Esophagus squamous epithelium (tissue), 5 donors: ENCODE data around the gene LRG1. TPM values are rescaled to one million over a fixed set of nuclear protein-coding genes. Genes with fewer than 3 reads are reported as not detected.

Experiments used
- DNase-seq: peaks from one replicate; lab custom pipeline; 2025; lab: John Stamatoyannopoulos, UW
- H3K27ac ChIP-seq, 4 donors: fragments of 200-600 bp; sonication (generic); one replicate each; pipeline ENCODE4 v1.5.1; 2016 to 2019; ENCODE audit warnings: mild to moderate bottlenecking in 1 of 4
- H3K27me3 ChIP-seq, 4 donors: fragments of 200-600 bp; sonication (generic); 1 replicate in 3 of 4; 2 replicates in 1 of 4; pipeline versions ENCODE4 v1.5.1 to v1.6.0; 2017 to 2021; ENCODE audit warnings: antibody characterized with exemption in 1 of 4
- H3K36me3 ChIP-seq, 3 donors: fragments of 200-600 bp; sonication (generic); one replicate each; pipeline ENCODE4 v1.5.1; 2016 to 2019
- H3K4me1 ChIP-seq, 3 donors: fragments of 200-600 bp; sonication (generic); one replicate each; pipeline ENCODE4 v1.5.1; 2017 to 2019
- H3K4me3 ChIP-seq, 4 donors: fragments of 200-600 bp; sonication (generic); 1 replicate in 3 of 4; 2 replicates in 1 of 4; pipeline ENCODE4 v1.5.1; 2016 to 2019; ENCODE audit warnings: mild to moderate bottlenecking in 2 of 4, moderate library complexity in 1 of 4
- H3K9me3 ChIP-seq, 3 donors: fragments of 200-600 bp; sonication (generic); one replicate each; pipeline ENCODE4 v1.5.1; 2016 to 2019
- POLR2A ChIP-seq, 4 donors: fragments of 450-650 bp; IDR thresholded peaks; one replicate each; pipeline ENCODE4 v1.6.1; 2017; ENCODE audit warnings: antibody characterized with exemption in 4 of 4, mild to moderate bottlenecking in 4 of 4, moderate library complexity in 3 of 4
- WGBS, 2 donors: methylation state at CpG; one replicate each; pipeline ENCODE4 v1.1.5; 2018; 5-methylcytosine and 5-hydroxymethylcytosine counted together
- intact Hi-C: fragments of 100-400 bp; cut with DNase I; formaldehyde crosslinking; loops from one replicate; pipeline ENCODE4 v1.15.0; 2022
- total RNA-seq, 4 donors: library from RNA; depleted of rRNA; stranded (reverse); fragments of >200 nt; gene quantifications; one replicate each; pipeline ENCODE4 v1.1.0, GENCODE V29; 2016
- TF ChIP-seq, protein P1 (sequence below), 6 experiments: fragments of 450-650 bp in 4 of 6; fragments of 200-600 bp in 2 of 6; sonication (generic) in 2 of 6; IDR thresholded peaks; one replicate each; pipeline ENCODE4 v1.5.1; 2016 to 2019; ENCODE audit warnings: antibody characterized with exemption in 6 of 6, mild to moderate bottlenecking in 4 of 6, moderate library complexity in 4 of 6
- donor health status: DM: yes; HTN: yes; CAD: no.

Gene LRG1
- total RNA-seq, 4 donors from 2014 or later = 3.8 to 53.0 (median 21.1) TPM

DNA sequence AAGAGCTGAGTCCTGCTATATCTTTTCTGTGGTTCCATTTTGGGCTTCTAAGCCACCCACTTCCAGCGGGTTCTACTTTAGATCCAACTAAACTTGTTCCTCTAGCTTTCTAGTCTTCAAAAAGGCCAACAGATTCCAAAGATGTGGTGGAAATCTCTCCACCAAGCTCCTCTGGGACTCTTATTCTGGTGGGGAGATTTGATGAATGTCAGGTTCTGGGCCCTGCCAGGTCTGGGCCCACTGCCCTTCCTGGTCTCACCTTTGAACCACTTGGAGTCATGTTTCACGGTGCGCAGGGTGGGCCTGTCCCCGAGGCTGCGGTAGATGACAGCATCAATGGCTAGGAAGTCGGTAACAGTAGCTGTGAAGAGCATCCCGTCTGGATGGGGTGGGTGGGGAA, 14.9 kb upstream of the LRG1 start:
- no peak for DNase-seq
- peaks cover 0 to 23% (median 8%) of the 10 kb centered on the region in 3 donors for H3K4me1 ChIP-seq
- 63 to 80% methylated on average over 3 to 7 of the region's 7 CpGs for WGBS, 2 donors
- no peak overlapping the region for H3K27ac ChIP-seq
- H3K9me3 ChIP-seq = no peaks in the 10 kb centered on the region
- no peak overlapping the region for H3K4me3 ChIP-seq
- H3K36me3 ChIP-seq = no peaks in the 10 kb centered on the region
- TF ChIP-seq POLR2A (IDR thresholded peaks at IDR 0.05) = no peak
- TF ChIP-seq, protein P1, sequence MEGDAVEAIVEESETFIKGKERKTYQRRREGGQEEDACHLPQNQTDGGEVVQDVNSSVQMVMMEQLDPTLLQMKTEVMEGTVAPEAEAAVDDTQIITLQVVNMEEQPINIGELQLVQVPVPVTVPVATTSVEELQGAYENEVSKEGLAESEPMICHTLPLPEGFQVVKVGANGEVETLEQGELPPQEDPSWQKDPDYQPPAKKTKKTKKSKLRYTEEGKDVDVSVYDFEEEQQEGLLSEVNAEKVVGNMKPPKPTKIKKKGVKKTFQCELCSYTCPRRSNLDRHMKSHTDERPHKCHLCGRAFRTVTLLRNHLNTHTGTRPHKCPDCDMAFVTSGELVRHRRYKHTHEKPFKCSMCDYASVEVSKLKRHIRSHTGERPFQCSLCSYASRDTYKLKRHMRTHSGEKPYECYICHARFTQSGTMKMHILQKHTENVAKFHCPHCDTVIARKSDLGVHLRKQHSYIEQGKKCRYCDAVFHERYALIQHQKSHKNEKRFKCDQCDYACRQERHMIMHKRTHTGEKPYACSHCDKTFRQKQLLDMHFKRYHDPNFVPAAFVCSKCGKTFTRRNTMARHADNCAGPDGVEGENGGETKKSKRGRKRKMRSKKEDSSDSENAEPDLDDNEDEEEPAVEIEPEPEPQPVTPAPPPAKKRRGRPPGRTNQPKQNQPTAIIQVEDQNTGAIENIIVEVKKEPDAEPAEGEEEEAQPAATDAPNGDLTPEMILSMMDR (IDR thresholded peaks at IDR 0.05) = no peak
- peaks cover 0 to 28% (median 0%) of the 10 kb centered on the region in 4 donors for H3K27me3 ChIP-seq
- intact Hi-C loops = no loop called here

DNA sequence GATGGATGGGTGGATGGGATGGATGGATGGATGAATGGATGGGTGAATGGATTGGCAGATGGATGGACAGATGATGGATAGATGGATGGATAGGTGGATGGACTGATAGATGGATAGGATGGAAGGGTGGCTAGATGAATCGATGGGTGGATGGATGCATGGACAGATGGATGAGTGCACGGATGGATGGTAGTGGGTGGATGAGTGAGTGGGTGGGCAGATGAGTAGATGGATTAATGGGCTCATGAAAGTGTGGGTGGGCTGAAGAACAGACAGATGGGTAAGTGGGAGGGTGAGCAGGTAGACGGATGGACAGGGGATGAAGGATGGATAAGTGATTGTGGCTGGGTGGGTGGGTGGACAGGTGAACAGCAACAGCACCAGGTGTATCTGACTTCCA, 13.9 kb upstream of the LRG1 start:
- WGBS, 2 donors = 54 to 77% methylated on average over 3 of the region's 3 CpGs
- peaks cover 0 to 28% (median 0%) of the 10 kb centered on the region in 4 donors for H3K27me3 ChIP-seq
- H3K36me3 ChIP-seq = no peaks in the 10 kb centered on the region
- no peak overlapping the region for H3K27ac ChIP-seq
- TF ChIP-seq, protein P1 (IDR thresholded peaks at IDR 0.05) = no peak
- no peak for TF ChIP-seq POLR2A (IDR thresholded peaks at IDR 0.05)
- no peak for DNase-seq
- intact Hi-C loops = no loop called here
- no peak overlapping the region for H3K4me3 ChIP-seq
- no peaks in the 10 kb centered on the region for H3K9me3 ChIP-seq
- H3K4me1 ChIP-seq = peaks cover 0 to 23% (median 8%) of the 10 kb centered on the region in 3 donors

DNA sequence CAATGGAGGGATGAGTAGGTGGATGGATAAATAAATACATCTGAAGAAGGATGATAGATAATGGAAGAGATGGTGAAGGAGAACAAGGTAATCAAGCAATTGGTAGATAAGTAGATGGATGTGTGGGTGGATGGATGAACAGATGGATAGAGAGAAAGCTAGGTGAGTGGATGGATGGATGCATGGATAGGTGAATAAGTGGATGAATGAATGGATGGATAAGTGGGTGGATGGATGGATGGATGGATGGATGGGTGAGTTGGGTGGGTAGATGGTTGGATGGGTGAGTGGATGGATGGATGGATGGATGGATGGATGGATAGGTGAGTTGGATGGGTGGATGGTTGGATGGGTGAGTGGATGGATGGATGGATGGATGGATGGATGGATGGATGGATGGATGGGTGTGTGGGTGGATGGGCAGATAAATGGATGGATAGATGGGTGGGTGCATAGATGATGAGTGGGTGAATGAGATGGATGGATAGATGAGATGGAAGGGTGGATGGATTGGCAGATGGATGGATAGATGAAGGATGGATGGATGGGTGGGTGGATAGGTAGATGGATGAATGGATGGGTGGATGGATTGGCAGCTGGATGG, 13.4 kb upstream of the LRG1 start:
- intact Hi-C loops = no loop called here
- Histone ChIP-seq H3K4me3 (no peak overlapping the region), H3K27ac (no peak overlapping the region), H3K9me3 (no peaks in the 10 kb centered on the region), H3K4me1 (peaks cover 0 to 21% (median 5%) of the 10 kb centered on the region in 3 donors), H3K36me3 (no peaks in the 10 kb centered on the region), H3K27me3 (peaks cover 0 to 29% (median 0%) of the 10 kb centered on the region in 4 donors)
- DNase-seq = no peak
- TF ChIP-seq POLR2A (IDR thresholded peaks at IDR 0.05) = no peak
- TF ChIP-seq, protein P1 (IDR thresholded peaks at IDR 0.05) = no peak

DNA sequence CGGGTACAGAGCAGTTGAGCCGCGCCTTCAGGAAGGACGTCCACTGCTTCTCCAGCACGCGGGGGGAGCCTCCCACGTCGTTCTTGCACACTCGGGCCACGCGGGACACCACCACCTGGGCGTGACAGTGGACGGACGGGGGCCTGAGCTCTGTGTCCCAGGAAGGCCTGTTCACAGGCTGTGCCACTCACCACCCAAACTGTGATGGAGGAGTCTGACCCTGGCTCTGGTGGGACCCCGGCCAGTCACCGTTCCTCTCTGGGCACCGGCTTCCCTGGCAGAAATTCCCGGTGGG, 12.6 kb upstream of the LRG1 start:
- no peak overlapping the region for H3K4me3 ChIP-seq
- H3K36me3 ChIP-seq = no peaks in the 10 kb centered on the region
- intact Hi-C loops = no loop called here
- TF ChIP-seq POLR2A (IDR thresholded peaks at IDR 0.05) = no peak
- TF ChIP-seq, protein P1 (IDR thresholded peaks at IDR 0.05) = no peak
- 80 to 86% methylated on average over 1 to 13 of the region's 18 CpGs for WGBS, 2 donors
- peaks cover 0 to 27% (median 0%) of the 10 kb centered on the region in 4 donors for H3K27me3 ChIP-seq
- no peak overlapping the region for H3K27ac ChIP-seq
- peaks cover 0 to 14% (median 0%) of the 10 kb centered on the region in 3 donors for H3K4me1 ChIP-seq
- no peaks in the 10 kb centered on the region for H3K9me3 ChIP-seq
- DNase-seq = no peak

DNA sequence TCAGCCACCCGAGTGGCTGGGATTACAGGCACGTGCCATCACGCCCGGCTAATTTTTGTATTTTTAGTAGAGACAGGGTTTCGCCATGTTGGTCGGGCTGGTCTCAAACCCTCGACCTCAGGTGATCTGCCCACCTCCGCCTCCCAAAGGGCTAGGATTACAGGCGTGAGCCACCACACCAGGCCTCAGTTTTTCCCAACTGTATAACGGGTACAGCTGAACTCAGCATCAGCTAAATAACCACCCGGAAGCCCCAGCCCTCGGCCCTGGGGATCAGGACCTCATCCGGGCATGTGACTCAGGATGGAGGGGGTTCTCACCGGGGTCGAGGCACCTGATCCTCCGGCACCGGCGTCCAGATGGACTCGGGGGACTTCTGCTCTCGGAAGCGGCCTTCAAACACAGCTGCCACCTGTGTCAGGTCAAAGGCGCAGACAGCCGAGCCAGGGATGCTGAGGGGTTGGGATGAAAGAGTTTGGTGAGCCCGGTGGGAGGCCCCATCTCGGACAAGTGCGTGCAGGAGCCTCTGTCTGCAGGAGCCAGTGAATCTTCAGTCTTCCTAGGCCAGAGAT, 10.7 kb upstream of the LRG1 start:
- intact Hi-C loops = no loop called here
- no peak for DNase-seq
- peaks cover 0 to 27% (median 0%) of the 10 kb centered on the region in 4 donors for H3K27me3 ChIP-seq
- H3K36me3 ChIP-seq = no peaks in the 10 kb centered on the region
- H3K4me3 ChIP-seq = no peak overlapping the region
- no peaks in the 10 kb centered on the region for H3K4me1 ChIP-seq
- 78 to 90% methylated on average over 2 to 20 of the region's 26 CpGs for WGBS, 2 donors
- no peaks in the 10 kb centered on the region for H3K9me3 ChIP-seq
- H3K27ac ChIP-seq = no peak overlapping the region
- no peak for TF ChIP-seq POLR2A (IDR thresholded peaks at IDR 0.05)
- TF ChIP-seq, protein P1 (IDR thresholded peaks at IDR 0.05) = no peak
